PC-3 (cell line): ENCODE measurements around the gene POLR3B. TPM values are rescaled to one million over a fixed set of nuclear protein-coding genes. Genes with fewer than 3 reads are reported as not detected.

Experiments used
- ATAC-seq: fragments of 200-7000 bp; cut with Tn5 transposase; 2 replicates; pipeline ENCODE4 v1.9.1; 2020; ENCODE audit warnings: mild to moderate bottlenecking, moderate library complexity
- BruUV-seq: library from RNA; stranded (reverse); fragments of 400-500 nt; replicated peaks from 2 replicates; lab custom pipeline; 2021; lab: Mats Ljungman, UMichigan
- CTCF ChIA-PET: fragments of 300-600 bp; sonication (Branson Sonifier 250); formaldehyde crosslinking; loops from one replicate; lab custom pipeline; 2022; ENCODE audit warnings: antibody characterized with exemption; lab: Charles Lee
- POLR2A ChIA-PET: fragments of 300-600 bp; sonication (Branson Sonifier 250); formaldehyde crosslinking; loops from one replicate; lab custom pipeline; 2022; ENCODE audit warnings: antibody characterized with exemption; ENCODE audit not compliant: unreplicated experiment; lab: Charles Lee
- DNase-seq: peaks from one replicate; pipeline ENCODE4 v3.0.0-alpha.2; 2015
- H2AFZ ChIP-seq: fragments of 300-600 bp; sonication (generic); 2 replicates; pipeline ENCODE4 v1.6.0; 2016; ENCODE audit warnings: antibody characterized with exemption, low read length
- H3F3A ChIP-seq: fragments of 300-600 bp; sonication (generic); one replicate; pipeline ENCODE4 v1.6.0; 2017; ENCODE audit warnings: antibody characterized with exemption, low read length, control low read depth, mild to moderate bottlenecking; ENCODE audit not compliant: unreplicated experiment
- H3K27ac ChIP-seq: fragments of 300-600 bp; sonication (generic); 2 replicates; pipeline ENCODE4 v1.5.1; 2016; ENCODE audit warnings: mild to moderate bottlenecking, low read length
- H3K27me3 ChIP-seq: fragments of 300-600 bp; sonication (generic); 2 replicates; pipeline ENCODE4 v1.6.1; 2016; ENCODE audit warnings: low read length, mixed read lengths
- H3K36me3 ChIP-seq: fragments of 300-600 bp; sonication (generic); 2 replicates; pipeline ENCODE4 v1.6.1; 2016; ENCODE audit warnings: low read depth, mixed run types, low read length, mixed read lengths
- H3K4me1 ChIP-seq: fragments of 300-600 bp; sonication (generic); 2 replicates; pipeline ENCODE4 v1.5.1; 2016; ENCODE audit warnings: low read length; ENCODE audit not compliant: insufficient read depth
- H3K4me2 ChIP-seq: fragments of 300-600 bp; sonication (generic); 2 replicates; pipeline ENCODE4 v1.6.0; 2016; ENCODE audit warnings: low read length
- H3K4me3 ChIP-seq: fragments of 300-600 bp; sonication (generic); 2 replicates; pipeline ENCODE4 v1.5.1; 2016; ENCODE audit warnings: mild to moderate bottlenecking, low read length, mixed read lengths
- H3K79me2 ChIP-seq: fragments of 300-600 bp; sonication (generic); 2 replicates; pipeline ENCODE4 v1.6.1; 2017; ENCODE audit warnings: low read length, mixed read lengths
- H3K9ac ChIP-seq: fragments of 300-600 bp; sonication (generic); 2 replicates; pipeline ENCODE4 v1.6.0; 2016; ENCODE audit warnings: mild to moderate bottlenecking, low read length
- H3K9me2 ChIP-seq: fragments of 300-600 bp; sonication (generic); replicated peaks from 2 replicates; pipeline ENCODE4 v1.6.1; 2016; ENCODE audit warnings: mixed run types, low read length, mixed read lengths
- H3K9me3 ChIP-seq: fragments of 300-600 bp; sonication (generic); 2 replicates; pipeline ENCODE4 v1.6.1; 2016; ENCODE audit warnings: low read length, mixed read lengths
- H4K20me1 ChIP-seq: fragments of 300-600 bp; sonication (generic); 2 replicates; pipeline ENCODE4 v1.6.1; 2016; ENCODE audit warnings: low read length, mixed read lengths
- CTCF ChIP-seq: fragments of 300-600 bp; sonication (generic); conservative IDR thresholded peaks from 2 replicates; pipeline ENCODE4 v1.5.1; 2017; ENCODE audit warnings: antibody characterized with exemption, low read depth, mild to moderate bottlenecking, low read length
- EZH2 ChIP-seq: fragments of 300-600 bp; sonication (generic); IDR thresholded peaks from one replicate; pipeline ENCODE4 v1.6.1; 2017; ENCODE audit warnings: antibody characterized with exemption, mild to moderate bottlenecking, low read length; ENCODE audit not compliant: unreplicated experiment
- EZH2phosphoT487 ChIP-seq: fragments of 300-600 bp; sonication (generic); IDR thresholded peaks from 2 replicates; pipeline ENCODE4 v1.6.1; 2018; ENCODE audit warnings: mild to moderate bottlenecking, antibody characterized with exemption, low read length, borderline replicate concordance
- intact Hi-C: fragments of 100-400 bp; cut with micrococcal nuclease; formaldehyde crosslinking; loops from 2 replicates; pipeline ENCODE4 v1.9.0; 2023
- total RNA-seq: library from RNA; depleted of rRNA; stranded (reverse); fragments of >200 nt; gene quantifications from 2 replicates; pipeline ENCODE4 v1.2.3, GENCODE V29; 2014

The POLR3B gene
- total RNA-seq, 1 experiment from 2014 or later: 23.4 TPM

DNA sequence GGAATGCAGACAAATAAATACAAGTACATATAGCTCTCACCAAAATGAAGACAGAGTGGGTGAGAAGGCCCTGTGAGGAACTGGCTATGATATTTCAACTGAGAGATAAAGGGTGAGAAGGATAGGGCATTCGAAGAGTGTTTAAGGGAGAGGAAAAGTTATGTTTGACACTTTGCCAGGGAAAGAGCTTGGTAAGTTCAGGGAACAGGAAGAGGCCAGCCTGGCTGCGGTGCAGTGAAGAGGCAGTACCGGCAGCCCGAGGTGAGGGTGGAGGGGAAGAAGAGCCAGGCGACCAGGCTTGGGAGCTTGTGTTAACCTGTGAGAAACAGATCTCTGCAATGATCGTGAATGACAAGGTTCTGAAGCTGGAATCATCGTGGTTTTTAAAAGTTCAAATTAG is 140.5 kb downstream of the POLR3B start:
- no peak overlapping the region for H3K27ac ChIP-seq
- peaks cover 45% of the 10 kb centered on the region for H3K36me3 ChIP-seq
- H3K9me3 ChIP-seq: no peaks in the 10 kb centered on the region
- POLR2A ChIA-PET: no interaction called here
- intact Hi-C loops: loop anchor here (10.0 kb wide), 1 partner anchor 113 kb away; no protein-coding TSS in a partner anchor
- BruUV-seq: no TSS peak
- H3K9ac ChIP-seq: no peak overlapping the region
- DNase-seq: no peak
- CTCF ChIA-PET: no interaction called here
- no peaks in the 10 kb centered on the region for H3K4me1 ChIP-seq
- H3K4me3 ChIP-seq: no peak overlapping the region
- ATAC-seq: no peak
- TF ChIP-seq EZH2phosphoT487 (no peak), EZH2 (no peak), CTCF (no peak)
- H3K4me2 ChIP-seq: no peak overlapping the region
- no peaks in the 10 kb centered on the region for H3F3A ChIP-seq
- no peaks in the 10 kb centered on the region for H3K79me2 ChIP-seq
- no peaks in the 10 kb centered on the region for H3K9me2 ChIP-seq
- H3K27me3 ChIP-seq: no peaks in the 10 kb centered on the region
- no peaks in the 10 kb centered on the region for H4K20me1 ChIP-seq
- H2AFZ ChIP-seq: no peak overlapping the region

- CTCF ChIA-PET: no interaction called here
Observed at GRCh38 chr12:106499628-106500027, 142.1 kb downstream of the POLR3B start.

More at GRCh38 chr12:106499628-106500027, 142.1 kb downstream of the POLR3B start:
- H3K4me1 ChIP-seq: no peaks in the 10 kb centered on the region
- H3F3A ChIP-seq: no peaks in the 10 kb centered on the region
- intact Hi-C loops: loop anchor here (10.0 kb wide), 1 partner anchor 115 kb away; no protein-coding TSS in a partner anchor
- no peak overlapping the region for H3K4me2 ChIP-seq
- DNase-seq: no peak
- no peak overlapping the region for H3K9ac ChIP-seq
- no peaks in the 10 kb centered on the region for H3K79me2 ChIP-seq
- H3K27me3 ChIP-seq: no peaks in the 10 kb centered on the region
- no peaks in the 10 kb centered on the region for H4K20me1 ChIP-seq
- no peak for TF ChIP-seq EZH2phosphoT487
- TF ChIP-seq EZH2: no peak
- TF ChIP-seq CTCF: no peak
- H3K4me3 ChIP-seq: no peak overlapping the region
- no peak for ATAC-seq
- H3K9me2 ChIP-seq: no peaks in the 10 kb centered on the region
- POLR2A ChIA-PET: no interaction called here
- no TSS peak for BruUV-seq
- H3K27ac ChIP-seq: no peak overlapping the region
- no peaks in the 10 kb centered on the region for H3K9me3 ChIP-seq
- peaks cover 54% of the 10 kb centered on the region for H3K36me3 ChIP-seq
- no peak overlapping the region for H2AFZ ChIP-seq
